Transverse colon (tissue), 4 donors: ENCODE measurements around the gene HBA1.
"Not testable (repeated sequence)": the region's sequence is repeated elsewhere in the genome, so short reads cannot be mapped to it uniquely, and the experiment has no call there.

Source experiments
- EP300 ChIP-seq: sonication (generic); formaldehyde crosslinking; IDR thresholded peaks from one replicate; pipeline ENCODE4 v1.6.1; 2017; ENCODE audit warnings: antibody characterized with exemption, low read depth
- POLR2A ChIP-seq: fragments of 450-650 bp; IDR thresholded peaks from one replicate; pipeline ENCODE4 v1.6.1; 2016; ENCODE audit warnings: antibody characterized with exemption, mild to moderate bottlenecking, moderate library complexity
- POLR2AphosphoS5 ChIP-seq, 3 donors: sonication (generic); formaldehyde crosslinking; IDR thresholded peaks; one replicate each; pipeline ENCODE4 v1.6.1; 2016; ENCODE audit warnings: antibody characterized with exemption in 3 of 3
- TF ChIP-seq, protein P1 (sequence below), 5 experiments: fragments of 200-600 bp in 3 of 5; fragments of 450-650 bp in 2 of 5; sonication (generic) in 3 of 5; IDR thresholded peaks; 1 replicate in 2 of 5; 2 replicates in 3 of 5; pipeline ENCODE4 v1.5.1; 2016 to 2017; ENCODE audit warnings: antibody characterized with exemption in 5 of 5, inconsistent platforms in 3 of 5, mild to moderate bottlenecking in 2 of 5, moderate library complexity in 1 of 5

DNA sequence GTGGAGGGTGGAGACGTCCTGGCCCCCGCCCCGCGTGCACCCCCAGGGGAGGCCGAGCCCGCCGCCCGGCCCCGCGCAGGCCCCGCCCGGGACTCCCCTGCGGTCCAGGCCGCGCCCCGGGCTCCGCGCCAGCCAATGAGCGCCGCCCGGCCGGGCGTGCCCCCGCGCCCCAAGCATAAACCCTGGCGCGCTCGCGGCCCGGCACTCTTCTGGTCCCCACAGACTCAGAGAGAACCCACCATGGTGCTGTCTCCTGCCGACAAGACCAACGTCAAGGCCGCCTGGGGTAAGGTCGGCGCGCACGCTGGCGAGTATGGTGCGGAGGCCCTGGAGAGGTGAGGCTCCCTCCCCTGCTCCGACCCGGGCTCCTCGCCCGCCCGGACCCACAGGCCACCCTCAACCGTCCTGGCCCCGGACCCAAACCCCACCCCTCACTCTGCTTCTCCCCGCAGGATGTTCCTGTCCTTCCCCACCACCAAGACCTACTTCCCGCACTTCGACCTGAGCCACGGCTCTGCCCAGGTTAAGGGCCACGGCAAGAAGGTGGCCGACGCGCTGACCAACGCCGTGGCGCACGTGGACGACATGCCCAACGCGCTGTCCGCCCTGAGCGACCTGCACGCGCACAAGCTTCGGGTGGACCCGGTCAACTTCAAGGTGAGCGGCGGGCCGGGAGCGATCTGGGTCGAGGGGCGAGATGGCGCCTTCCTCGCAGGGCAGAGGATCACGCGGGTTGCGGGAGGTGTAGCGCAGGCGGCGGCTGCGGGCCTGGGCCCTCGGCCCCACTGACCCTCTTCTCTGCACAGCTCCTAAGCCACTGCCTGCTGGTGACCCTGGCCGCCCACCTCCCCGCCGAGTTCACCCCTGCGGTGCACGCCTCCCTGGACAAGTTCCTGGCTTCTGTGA lies at the start of gene HBA1:
- not testable (repeated sequence) for TF ChIP-seq EP300; POLR2AphosphoS5 (IDR thresholded peaks at IDR 0.05); POLR2A
- TF ChIP-seq, protein P1, sequence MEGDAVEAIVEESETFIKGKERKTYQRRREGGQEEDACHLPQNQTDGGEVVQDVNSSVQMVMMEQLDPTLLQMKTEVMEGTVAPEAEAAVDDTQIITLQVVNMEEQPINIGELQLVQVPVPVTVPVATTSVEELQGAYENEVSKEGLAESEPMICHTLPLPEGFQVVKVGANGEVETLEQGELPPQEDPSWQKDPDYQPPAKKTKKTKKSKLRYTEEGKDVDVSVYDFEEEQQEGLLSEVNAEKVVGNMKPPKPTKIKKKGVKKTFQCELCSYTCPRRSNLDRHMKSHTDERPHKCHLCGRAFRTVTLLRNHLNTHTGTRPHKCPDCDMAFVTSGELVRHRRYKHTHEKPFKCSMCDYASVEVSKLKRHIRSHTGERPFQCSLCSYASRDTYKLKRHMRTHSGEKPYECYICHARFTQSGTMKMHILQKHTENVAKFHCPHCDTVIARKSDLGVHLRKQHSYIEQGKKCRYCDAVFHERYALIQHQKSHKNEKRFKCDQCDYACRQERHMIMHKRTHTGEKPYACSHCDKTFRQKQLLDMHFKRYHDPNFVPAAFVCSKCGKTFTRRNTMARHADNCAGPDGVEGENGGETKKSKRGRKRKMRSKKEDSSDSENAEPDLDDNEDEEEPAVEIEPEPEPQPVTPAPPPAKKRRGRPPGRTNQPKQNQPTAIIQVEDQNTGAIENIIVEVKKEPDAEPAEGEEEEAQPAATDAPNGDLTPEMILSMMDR (IDR thresholded peaks at IDR 0.05): not testable (repeated sequence)
